Measurements from ENCODE around the gene NEDD8.

DNA sequence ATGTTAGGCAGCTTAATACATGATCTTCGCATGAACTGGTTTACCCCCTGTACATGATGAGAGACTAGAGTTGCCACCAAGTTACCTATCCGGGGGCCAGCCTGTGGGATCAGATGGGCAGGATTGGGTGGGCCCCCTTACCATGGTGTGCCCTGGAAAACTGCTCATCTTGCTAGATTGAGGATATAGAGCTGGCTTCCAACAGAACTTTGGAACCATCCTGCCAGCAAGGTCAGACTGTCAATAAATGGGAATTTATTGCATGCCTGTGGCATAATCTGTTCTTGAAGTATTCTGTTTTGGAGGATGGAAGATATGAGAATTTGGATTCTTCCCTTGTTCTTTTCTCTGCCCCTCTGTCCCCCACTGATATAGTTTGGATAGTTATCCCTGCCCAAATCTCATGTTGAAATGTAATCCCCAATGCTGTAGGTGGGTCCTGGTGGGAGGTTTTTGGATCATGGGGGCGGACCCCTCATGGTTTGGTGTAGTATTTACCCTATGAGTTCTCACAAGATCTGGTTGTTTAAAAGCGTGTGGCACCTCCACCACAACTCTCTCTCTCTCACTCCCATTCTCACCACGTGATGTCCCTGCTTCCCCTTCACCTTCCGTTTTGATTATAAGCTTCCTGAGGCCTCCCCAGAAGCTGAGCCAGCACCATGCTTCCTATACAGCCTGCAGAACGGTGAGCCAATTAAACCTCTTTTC, 33.2 kb downstream of the NEDD8 start:
- TF ChIP-seq, protein P1, sequence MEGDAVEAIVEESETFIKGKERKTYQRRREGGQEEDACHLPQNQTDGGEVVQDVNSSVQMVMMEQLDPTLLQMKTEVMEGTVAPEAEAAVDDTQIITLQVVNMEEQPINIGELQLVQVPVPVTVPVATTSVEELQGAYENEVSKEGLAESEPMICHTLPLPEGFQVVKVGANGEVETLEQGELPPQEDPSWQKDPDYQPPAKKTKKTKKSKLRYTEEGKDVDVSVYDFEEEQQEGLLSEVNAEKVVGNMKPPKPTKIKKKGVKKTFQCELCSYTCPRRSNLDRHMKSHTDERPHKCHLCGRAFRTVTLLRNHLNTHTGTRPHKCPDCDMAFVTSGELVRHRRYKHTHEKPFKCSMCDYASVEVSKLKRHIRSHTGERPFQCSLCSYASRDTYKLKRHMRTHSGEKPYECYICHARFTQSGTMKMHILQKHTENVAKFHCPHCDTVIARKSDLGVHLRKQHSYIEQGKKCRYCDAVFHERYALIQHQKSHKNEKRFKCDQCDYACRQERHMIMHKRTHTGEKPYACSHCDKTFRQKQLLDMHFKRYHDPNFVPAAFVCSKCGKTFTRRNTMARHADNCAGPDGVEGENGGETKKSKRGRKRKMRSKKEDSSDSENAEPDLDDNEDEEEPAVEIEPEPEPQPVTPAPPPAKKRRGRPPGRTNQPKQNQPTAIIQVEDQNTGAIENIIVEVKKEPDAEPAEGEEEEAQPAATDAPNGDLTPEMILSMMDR (IDR thresholded peaks at IDR 0.05; ENCODE audit: insufficient read depth, low read depth, low read length): no peak
- no peak for TF ChIP-seq EZH2 (IDR thresholded peaks at IDR 0.05; ENCODE audit: insufficient read depth, low read length)

Measured in astrocyte (in vitro differentiated cells and primary cell).